Lower leg skin (tissue), 4 donors: ENCODE measurements around the gene XAB2. TPM values are rescaled to one million over a fixed set of nuclear protein-coding genes. Genes with fewer than 3 reads are reported as not detected.

Experiments
- DNase-seq, 2 donors: peaks; one replicate each; pipeline ENCODE4 v3.0.0-alpha.2; 2019; ENCODE audit warnings: low spot score in 2 of 2
- H3K4me3 ChIP-seq: fragments of 200-600 bp; sonication (generic); 2 replicates; pipeline ENCODE4 v1.5.1; 2017; ENCODE audit warnings: mild to moderate bottlenecking, low read depth; ENCODE audit not compliant: poor library complexity, severe bottlenecking
- POLR2A ChIP-seq, 2 donors: fragments of 450-650 bp; IDR thresholded peaks; one replicate each; pipeline ENCODE4 v1.6.1; 2016 to 2017; ENCODE audit warnings: antibody characterized with exemption in 2 of 2, mild to moderate bottlenecking in 1 of 2, moderate library complexity in 1 of 2
- WGBS, 2 donors: methylation state at CpG; one replicate each; pipeline ENCODE4 v1.1.5; 2018; 5-methylcytosine and 5-hydroxymethylcytosine counted together
- intact Hi-C: fragments of 100-400 bp; cut with DNase I; formaldehyde crosslinking; loops from one replicate; pipeline ENCODE4 v1.15.0; 2023; ENCODE audit warnings: low total_unique reads
- total RNA-seq, 4 donors: library from RNA; depleted of rRNA; stranded (reverse); fragments of >200 nt; gene quantifications; one replicate each; pipeline ENCODE4 v1.1.0, GENCODE V29; 2016
- TF ChIP-seq, protein P1 (sequence below), 3 donors: fragments of 450-650 bp; IDR thresholded peaks; one replicate each; pipeline ENCODE4 v1.5.1; 2016; ENCODE audit warnings: antibody characterized with exemption in 3 of 3, mild to moderate bottlenecking in 3 of 3, moderate library complexity in 2 of 3

Gene XAB2
- total RNA-seq, 4 donors from 2014 or later: 55.9 to 99.1 (median 67.7) TPM

- no peak within 1 kb of the TSS for H3K4me3 ChIP-seq
- intact Hi-C loops: no loop called here
- DNase-seq: no peak
- TF ChIP-seq, protein P1, sequence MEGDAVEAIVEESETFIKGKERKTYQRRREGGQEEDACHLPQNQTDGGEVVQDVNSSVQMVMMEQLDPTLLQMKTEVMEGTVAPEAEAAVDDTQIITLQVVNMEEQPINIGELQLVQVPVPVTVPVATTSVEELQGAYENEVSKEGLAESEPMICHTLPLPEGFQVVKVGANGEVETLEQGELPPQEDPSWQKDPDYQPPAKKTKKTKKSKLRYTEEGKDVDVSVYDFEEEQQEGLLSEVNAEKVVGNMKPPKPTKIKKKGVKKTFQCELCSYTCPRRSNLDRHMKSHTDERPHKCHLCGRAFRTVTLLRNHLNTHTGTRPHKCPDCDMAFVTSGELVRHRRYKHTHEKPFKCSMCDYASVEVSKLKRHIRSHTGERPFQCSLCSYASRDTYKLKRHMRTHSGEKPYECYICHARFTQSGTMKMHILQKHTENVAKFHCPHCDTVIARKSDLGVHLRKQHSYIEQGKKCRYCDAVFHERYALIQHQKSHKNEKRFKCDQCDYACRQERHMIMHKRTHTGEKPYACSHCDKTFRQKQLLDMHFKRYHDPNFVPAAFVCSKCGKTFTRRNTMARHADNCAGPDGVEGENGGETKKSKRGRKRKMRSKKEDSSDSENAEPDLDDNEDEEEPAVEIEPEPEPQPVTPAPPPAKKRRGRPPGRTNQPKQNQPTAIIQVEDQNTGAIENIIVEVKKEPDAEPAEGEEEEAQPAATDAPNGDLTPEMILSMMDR (IDR thresholded peaks at IDR 0.05): no peak
- no peak for TF ChIP-seq POLR2A (IDR thresholded peaks at IDR 0.05)
- 0 to 38% methylated on average over 1 to 2 of the region's 2 CpGs for WGBS, 2 donors
Measured at GRCh38 chr19:7633698-7634097, 4.4 kb upstream of the XAB2 start, which contains the start of gene PCP2. TSS of gene PCP2 (minus strand) at chr19:7633719. CDS start at chr19:7633457, 262 bp downstream.

DNA sequence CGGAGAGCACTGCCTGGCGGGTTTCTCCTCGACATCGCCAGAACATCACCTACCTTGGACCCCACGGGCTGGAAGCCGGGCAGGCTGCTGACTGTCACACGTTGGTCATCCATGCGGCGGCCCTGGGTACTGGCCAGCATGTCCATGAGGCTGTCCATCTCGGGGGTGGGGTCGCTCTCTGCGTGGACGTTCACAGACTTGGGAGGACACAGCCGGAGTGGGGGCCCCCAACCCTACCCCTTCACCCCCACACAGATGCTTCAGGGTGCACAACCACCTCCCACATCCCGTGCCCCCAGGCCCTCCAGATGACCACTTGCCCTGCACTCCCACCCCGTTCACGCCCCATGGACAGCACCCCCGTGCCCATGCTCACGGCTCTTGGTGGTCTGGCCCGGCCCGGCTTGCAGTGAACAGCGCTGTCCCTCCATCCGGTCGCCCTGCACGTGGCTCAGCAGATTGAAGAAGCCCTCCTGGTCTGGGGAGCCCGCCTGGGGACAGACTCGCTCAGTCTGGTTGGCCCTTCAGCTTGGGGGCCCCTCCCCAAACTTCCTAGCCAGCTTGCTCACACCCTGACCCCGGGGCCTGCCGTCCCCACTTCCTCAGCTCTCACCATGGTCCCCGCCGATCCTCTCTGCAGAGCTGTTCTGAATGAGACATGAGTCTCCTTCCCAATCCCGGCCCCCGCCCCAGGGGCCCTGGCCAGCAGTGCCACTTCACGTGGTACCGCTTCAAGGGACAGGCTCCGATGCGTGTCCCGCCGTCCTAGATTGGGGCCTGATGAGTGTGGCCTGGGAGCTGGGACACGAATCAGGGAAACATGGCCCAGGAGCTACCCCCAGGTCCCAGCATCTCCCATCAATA lies 3.2 kb upstream of the XAB2 start:
- DNase-seq: no peak
- no peak overlapping the region for H3K4me3 ChIP-seq
- TF ChIP-seq, protein P1 (IDR thresholded peaks at IDR 0.05): no peak
- TF ChIP-seq POLR2A (IDR thresholded peaks at IDR 0.05): no peak
- intact Hi-C loops: no loop called here
- WGBS, 2 donors: 85 to 90% methylated on average over 36 to 38 of the region's 40 CpGs

DNA sequence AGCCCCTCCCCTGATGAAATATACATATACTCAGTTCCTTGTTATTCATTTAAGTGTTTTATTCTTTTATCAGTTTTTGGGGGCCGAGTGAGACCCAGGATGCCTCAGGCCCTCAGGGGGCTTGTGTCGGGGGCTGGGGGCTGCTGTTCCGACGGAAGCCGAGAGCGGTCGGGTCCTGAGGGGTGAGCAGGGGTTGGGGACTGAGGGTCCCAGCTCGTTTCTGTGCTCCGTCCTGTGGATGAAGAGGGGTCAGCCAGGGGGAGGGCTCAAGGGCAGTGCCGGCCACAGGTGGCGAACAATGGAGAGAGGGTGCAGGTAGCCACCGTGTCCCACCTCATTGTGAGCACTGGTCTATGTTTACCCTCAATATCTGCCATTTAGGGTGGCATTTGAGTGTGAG lies 2.2 kb upstream of the XAB2 start:
- TF ChIP-seq, protein P1 (IDR thresholded peaks at IDR 0.05): no peak
- no peak for TF ChIP-seq POLR2A (IDR thresholded peaks at IDR 0.05)
- intact Hi-C loops: no loop called here
- no peak for DNase-seq
- WGBS, 2 donors: 91 to 93% methylated on average over 12 of the region's 12 CpGs
- H3K4me3 ChIP-seq: no peak overlapping the region

- WGBS, 2 donors: 5 to 7% methylated on average over 15 of the region's 15 CpGs
- TF ChIP-seq, protein P1 (IDR thresholded peaks at IDR 0.05): no peak
- no peak for TF ChIP-seq POLR2A (IDR thresholded peaks at IDR 0.05)
- intact Hi-C loops: no loop called here
- H3K4me3 ChIP-seq: peak overlapping the region; percentile 99
- no peak for DNase-seq
Measured at GRCh38 chr19:7628589-7629311, 595 bp downstream of the XAB2 start.

DNA sequence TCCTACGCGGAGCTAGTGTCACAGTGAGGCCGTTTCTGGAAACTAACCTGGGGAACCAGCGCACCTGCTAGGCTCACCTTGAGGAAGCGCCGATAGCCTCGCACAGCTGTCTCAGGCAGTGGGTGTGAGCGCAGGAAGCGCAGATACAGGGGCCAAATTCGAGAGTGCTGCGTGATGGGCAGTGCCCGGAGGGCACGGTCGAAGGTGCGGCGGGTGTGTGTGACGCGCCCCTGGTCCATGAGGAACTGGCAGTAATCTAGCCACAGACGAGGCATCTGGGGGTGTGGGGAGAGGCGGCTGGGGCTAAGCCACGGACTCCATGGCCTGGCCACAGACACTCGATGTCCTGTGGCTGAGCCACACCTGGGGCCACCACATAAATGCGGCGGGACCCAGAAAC lies 2.2 kb downstream of the XAB2 start:
- WGBS, 2 donors: 94% methylated on average over 21 to 24 of the region's 24 CpGs
- intact Hi-C loops: no loop called here
- no peak for TF ChIP-seq POLR2A (IDR thresholded peaks at IDR 0.05)
- H3K4me3 ChIP-seq: no peak overlapping the region
- DNase-seq: no peak

DNA sequence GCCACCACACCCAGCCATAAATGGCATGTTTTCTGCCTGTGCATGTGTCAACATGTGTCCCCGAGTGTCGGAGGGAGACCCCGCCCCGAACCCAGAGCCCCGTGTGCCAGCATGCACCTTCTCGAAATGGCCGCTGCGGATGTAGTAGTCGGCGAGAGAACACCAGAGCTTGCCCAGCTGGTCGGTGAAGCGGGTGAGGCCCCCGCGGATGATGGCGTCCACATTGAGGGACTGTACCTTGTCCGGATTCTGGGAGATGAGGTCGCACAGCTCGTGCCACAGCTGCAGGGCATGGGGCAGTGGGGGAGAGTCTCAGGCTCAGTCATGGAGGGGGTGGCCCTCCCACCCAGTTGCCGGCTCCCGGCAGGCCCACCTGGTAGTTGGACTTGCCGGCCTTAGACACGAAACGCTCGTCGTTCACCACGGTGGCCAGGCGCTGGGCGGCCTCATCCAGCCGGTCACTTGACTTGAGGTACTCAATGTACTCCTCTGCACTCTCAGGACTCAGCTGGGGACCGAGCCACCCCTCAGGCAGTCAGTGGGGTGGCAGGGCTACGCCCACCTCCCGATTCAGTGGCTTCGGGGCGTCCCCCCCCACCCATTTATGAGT lies 3.5 kb downstream of the XAB2 start:
- DNase-seq: no peak
- intact Hi-C loops: no loop called here
- TF ChIP-seq, protein P1 (IDR thresholded peaks at IDR 0.05): no peak
- TF ChIP-seq POLR2A (IDR thresholded peaks at IDR 0.05): no peak
- WGBS, 2 donors: 92 to 96% methylated on average over 34 of the region's 34 CpGs
- no peak overlapping the region for H3K4me3 ChIP-seq
